ENCODE measurements around the gene BOK. TPM values are rescaled to one million over a fixed set of nuclear protein-coding genes. Genes with fewer than 3 reads are reported as not detected.
A peak's percentile ranks its signal among the peaks of the same experiment; 100 is the strongest.

The BOK gene
- total and polyA plus RNA-seq, 9 of the 15 experiments (the other 6 are each of a cell fraction or from before 2014, with no cell fraction given), result 0.03 to 3.3 (median 2.0) TPM; not detected in 1

DNA sequence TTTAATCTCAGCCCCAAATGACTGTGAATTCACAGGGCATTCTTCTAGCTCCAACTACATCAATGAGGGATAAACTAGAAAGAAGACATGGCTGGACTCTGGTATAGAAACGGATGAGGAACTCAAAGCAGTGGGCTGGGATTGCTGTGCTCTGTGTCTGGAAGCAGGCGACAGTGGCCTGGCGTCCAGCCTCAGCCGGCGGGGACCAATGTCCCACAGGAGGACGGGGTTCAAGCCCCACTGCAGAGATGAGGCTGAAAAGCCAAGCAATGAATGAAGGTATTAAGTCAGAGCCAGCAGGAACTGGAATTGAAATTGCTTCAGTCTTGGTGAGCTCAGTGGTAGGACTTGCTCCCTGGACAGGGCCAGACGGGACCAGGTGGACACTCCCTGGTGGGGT is 24.3 kb upstream of the BOK start:
- Histone ChIP-seq H3K4me1 (replicated peaks in 1 of 2; ENCODE audit: control insufficient read depth in 2 of 2, insufficient read depth in 2 of 2, low read length in 2 of 2) (peaks cover 0 to 16% of the 10 kb centered on the region in 2 experiments; a peak in 3 of 5 replicates), H3K9me1 (ENCODE audit: control insufficient read depth, insufficient read depth, low read length) (no peaks in the 10 kb centered on the region), H3K27me3 (ENCODE audit: control insufficient read depth in 2 of 2, insufficient read depth in 2 of 2, low read length in 2 of 2) (peaks cover 3 to 25% of the 10 kb centered on the region in 2 experiments), H2AFZ (ENCODE audit: low read depth, low read length) (no peak overlapping the region), H3K9ac (ENCODE audit: insufficient read depth in 1 of 2, low read depth in 2 of 2, low read length in 2 of 2) (peak overlapping the region in 1 of 2 experiments; percentile 35; a peak in 1 of 4 replicates), H3K4me3 (no peak overlapping the region), H3K79me2 (ENCODE audit: control insufficient read depth, insufficient read depth, low read length) (no peaks in the 10 kb centered on the region), H3K36me3 (ENCODE audit: control insufficient read depth, insufficient read depth, low read length) (no peaks in the 10 kb centered on the region), H3K9me3 (replicated peaks; ENCODE audit: control insufficient read depth, insufficient read depth, low read depth, low read length) (no peaks in the 10 kb centered on the region), H3K4me2 (ENCODE audit: insufficient read depth, low read length) (no peak overlapping the region), H3K27ac (ENCODE audit: extremely low read depth, low read depth, low read length) (no peak overlapping the region), H4K20me1 (replicated peaks; ENCODE audit: control insufficient read depth, insufficient read depth, low read length) (no peaks in the 10 kb centered on the region)
- WGBS (ENCODE audit: insufficient coverage, low coverage, missing lambda C conversion rate), result 16% methylated on average over 7 of the region's 7 CpGs
- in situ Hi-C loops (cut with MboI) (no loop called here), intact Hi-C loops (cut with micrococcal nuclease) (no loop called here)
- no peak for ATAC-seq
- no TSS peak for BruUV-seq (replicated peaks)
- no peak for FAIRE-seq
- no peak for DNase-seq (ENCODE audit: extremely low read depth in 1 of 4, low spot score in 3 of 4)
- ChIA-PET POLR2A (interaction anchor here (0.6 to 0.8 kb wide), 2 partner anchors 174 to 316 kb away, joined by 3 read pairs; no protein-coding TSS in a partner anchor), CTCF (ENCODE audit: low intra/inter-chr PET ratio) (no interaction called here)
- no peak for TF ChIP-seq ZNF518B (CRISPR knock-in tag; IDR thresholded peaks at IDR 0.05)
- TF ChIP-seq MYNN (IDR thresholded peaks at IDR 0.05), result no peak
- no peak for TF ChIP-seq MYNN (CRISPR knock-in tag; IDR thresholded peaks at IDR 0.05)
- TF ChIP-seq NFIX (CRISPR knock-in tag; IDR thresholded peaks at IDR 0.05; ENCODE audit: low read depth), result no peak
- TF ChIP-seq RBM14 (IDR thresholded peaks at IDR 0.05; ENCODE audit: borderline replicate concordance, insufficient read depth, low read depth, low read length), result no peak
- no peak for TF ChIP-seq EP300 (IDR thresholded peaks at IDR 0.05; ENCODE audit: low read length)

All from K562 (cell line).